Esophagus muscularis mucosa (tissue), 3 donors: Measurements from ENCODE around the gene PLA2G6.

Source experiments
- EP300 ChIP-seq: sonication (generic); formaldehyde crosslinking; IDR thresholded peaks from one replicate; pipeline ENCODE4 v1.6.1; 2017; ENCODE audit warnings: antibody characterized with exemption
- TF ChIP-seq, protein P1 (sequence below), 3 experiments: fragments of 200-600 bp in 2 of 3; fragments of 450-650 bp in 1 of 3; sonication (generic) in 2 of 3; IDR thresholded peaks; one replicate each; pipeline ENCODE4 v1.5.1; 2017 to 2019; ENCODE audit warnings: antibody characterized with exemption in 3 of 3, mild to moderate bottlenecking in 2 of 3, moderate library complexity in 1 of 3

- TF ChIP-seq EP300 = no peak
- TF ChIP-seq, protein P1, sequence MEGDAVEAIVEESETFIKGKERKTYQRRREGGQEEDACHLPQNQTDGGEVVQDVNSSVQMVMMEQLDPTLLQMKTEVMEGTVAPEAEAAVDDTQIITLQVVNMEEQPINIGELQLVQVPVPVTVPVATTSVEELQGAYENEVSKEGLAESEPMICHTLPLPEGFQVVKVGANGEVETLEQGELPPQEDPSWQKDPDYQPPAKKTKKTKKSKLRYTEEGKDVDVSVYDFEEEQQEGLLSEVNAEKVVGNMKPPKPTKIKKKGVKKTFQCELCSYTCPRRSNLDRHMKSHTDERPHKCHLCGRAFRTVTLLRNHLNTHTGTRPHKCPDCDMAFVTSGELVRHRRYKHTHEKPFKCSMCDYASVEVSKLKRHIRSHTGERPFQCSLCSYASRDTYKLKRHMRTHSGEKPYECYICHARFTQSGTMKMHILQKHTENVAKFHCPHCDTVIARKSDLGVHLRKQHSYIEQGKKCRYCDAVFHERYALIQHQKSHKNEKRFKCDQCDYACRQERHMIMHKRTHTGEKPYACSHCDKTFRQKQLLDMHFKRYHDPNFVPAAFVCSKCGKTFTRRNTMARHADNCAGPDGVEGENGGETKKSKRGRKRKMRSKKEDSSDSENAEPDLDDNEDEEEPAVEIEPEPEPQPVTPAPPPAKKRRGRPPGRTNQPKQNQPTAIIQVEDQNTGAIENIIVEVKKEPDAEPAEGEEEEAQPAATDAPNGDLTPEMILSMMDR (IDR thresholded peaks at IDR 0.05) = no peak
Observed at GRCh38 chr22:38175206-38176118, 6.2 kb downstream of the PLA2G6 start.
